Measurements from ENCODE around the gene SLX4.
"Not testable (repeated sequence)": the region's sequence is repeated elsewhere in the genome, so short reads cannot be mapped to it uniquely, and the experiment has no call there.

Gene SLX4, protein sequence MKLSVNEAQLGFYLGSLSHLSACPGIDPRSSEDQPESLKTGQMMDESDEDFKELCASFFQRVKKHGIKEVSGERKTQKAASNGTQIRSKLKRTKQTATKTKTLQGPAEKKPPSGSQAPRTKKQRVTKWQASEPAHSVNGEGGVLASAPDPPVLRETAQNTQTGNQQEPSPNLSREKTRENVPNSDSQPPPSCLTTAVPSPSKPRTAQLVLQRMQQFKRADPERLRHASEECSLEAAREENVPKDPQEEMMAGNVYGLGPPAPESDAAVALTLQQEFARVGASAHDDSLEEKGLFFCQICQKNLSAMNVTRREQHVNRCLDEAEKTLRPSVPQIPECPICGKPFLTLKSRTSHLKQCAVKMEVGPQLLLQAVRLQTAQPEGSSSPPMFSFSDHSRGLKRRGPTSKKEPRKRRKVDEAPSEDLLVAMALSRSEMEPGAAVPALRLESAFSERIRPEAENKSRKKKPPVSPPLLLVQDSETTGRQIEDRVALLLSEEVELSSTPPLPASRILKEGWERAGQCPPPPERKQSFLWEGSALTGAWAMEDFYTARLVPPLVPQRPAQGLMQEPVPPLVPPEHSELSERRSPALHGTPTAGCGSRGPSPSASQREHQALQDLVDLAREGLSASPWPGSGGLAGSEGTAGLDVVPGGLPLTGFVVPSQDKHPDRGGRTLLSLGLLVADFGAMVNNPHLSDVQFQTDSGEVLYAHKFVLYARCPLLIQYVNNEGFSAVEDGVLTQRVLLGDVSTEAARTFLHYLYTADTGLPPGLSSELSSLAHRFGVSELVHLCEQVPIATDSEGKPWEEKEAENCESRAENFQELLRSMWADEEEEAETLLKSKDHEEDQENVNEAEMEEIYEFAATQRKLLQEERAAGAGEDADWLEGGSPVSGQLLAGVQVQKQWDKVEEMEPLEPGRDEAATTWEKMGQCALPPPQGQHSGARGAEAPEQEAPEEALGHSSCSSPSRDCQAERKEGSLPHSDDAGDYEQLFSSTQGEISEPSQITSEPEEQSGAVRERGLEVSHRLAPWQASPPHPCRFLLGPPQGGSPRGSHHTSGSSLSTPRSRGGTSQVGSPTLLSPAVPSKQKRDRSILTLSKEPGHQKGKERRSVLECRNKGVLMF (N-terminal part only)

DNA sequence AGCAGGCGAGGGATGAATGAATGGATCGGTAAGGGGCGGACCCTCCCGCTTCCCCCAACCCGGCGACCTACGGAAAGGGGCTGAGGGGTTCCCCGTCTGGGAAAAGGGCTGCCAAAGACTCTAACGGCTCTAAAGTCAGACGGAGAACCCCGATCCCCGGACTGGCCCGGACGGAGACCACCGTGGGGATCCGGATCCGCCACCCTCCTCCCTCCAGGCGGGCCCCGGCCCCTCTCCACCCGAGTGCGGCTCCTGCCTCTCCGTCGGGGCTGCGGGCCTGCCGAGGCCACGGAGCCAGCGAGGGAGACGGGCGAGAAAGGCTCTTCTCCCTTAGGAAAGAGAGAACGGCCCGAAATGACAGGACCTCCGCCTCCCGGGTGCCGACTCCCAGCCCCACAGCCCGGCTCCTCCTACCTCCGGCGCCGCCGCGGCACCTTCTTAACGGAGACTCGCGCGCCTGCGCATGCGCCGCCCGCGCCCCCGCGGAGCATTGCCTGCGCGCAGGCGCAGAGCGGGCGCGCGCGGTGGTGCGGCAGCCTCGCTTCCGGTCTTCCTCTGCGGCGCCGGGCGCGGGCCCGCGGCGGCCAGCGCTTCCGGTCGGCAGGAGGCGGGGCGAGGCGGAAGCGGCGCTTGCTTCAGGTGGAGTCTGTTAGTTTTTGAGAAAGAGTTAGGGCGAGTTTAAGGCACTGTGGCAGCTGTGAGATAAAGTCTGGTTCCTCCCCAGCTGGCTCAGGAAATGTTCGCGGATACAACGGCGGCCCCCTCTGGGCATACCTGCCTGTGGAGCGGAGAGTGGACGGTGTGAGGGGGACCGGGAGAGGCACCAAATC lies at the start of gene SLX4:
TSS of gene SLX4 (minus strand) at position 461 of the 830 bp plus-strand sequence. CDS start 2,642 bp downstream, outside the sequence.
- DNase-seq (ENCODE audit: low spot score): peak; percentile 86

DNA sequence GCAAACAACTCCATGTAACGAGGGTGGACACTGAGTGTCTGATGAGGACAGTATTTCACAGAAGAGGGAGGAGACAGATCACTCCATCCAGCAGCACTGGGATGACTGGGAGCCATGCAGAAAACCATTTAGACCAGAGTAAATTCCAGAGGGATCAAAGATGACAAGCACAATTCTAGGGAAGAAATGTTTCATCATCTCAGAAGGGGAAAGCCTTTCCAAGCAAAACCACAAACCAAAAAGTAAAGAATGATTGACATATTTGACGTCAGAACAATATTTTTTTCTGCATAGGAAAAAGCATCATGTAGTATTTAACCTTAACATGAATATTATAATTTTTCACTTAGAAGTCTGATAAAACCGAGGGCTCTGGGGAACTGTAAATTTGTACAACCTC lies 47.8 kb upstream of the SLX4 start:
- DNase-seq (ENCODE audit: low spot score): no peak

DNA sequence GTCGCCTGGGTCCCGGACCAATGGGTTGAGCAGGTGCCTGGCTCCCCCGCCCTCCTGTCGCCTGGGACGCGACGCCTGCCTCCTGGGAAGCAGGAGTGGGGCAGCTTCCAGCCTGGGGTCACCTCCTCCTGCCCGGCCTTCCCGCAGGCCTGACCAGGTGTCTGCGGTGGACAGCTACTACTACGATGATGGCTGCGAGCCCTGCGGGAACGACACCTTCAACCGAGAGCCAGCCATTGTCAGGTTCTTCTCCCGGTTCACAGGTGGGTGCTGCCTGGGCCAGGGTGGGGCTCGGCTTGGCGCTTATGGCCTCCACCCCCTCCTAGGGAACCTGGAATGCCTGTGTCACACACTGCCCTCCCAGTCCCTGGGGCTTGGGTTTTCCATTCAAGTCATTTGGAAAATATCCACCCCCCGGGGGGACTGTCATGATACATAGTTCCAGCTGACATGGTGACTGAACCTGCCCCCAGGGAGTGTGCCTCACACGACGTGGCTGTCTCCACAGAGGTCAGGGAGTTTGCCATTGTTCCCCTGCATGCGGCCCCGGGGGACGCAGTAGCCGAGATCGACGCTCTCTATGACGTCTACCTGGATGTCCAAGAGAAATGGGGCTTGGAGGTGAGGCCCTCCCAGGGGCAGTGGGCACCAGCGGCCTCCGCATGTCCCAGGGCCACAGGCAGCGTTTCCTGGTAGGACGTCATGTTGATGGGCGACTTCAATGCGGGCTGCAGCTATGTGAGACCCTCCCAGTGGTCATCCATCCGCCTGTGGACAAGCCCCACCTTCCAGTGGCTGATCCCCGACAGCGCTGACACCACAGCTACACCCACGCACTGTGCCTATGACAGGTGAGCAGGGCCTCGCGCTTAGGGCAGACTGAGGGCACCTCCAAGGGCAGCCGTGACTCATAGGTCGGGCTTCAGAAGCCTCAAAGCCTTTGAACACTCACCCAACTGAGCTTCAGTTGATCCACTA lies 45.4 kb upstream of the SLX4 start:
- no peak for DNase-seq (ENCODE audit: low spot score)

DNA sequence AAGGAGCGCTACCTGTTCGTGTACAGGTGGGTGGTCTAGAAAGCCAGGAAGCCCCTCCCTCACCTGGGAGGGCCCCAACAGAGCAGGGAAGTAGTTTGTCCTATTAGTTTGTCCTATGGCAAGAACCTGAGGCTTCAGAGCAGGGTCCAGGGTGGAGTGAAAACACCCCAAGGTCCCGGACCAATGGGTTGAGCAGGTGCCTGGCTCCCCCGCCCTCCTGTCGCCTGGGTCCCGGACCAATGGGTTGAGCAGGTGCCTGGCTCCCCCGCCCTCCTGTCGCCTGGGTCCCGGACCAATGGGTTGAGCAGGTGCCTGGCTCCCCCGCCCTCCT lies 44.7 kb upstream of the SLX4 start:
- DNase-seq (ENCODE audit: low spot score): not testable (repeated sequence)

DNA sequence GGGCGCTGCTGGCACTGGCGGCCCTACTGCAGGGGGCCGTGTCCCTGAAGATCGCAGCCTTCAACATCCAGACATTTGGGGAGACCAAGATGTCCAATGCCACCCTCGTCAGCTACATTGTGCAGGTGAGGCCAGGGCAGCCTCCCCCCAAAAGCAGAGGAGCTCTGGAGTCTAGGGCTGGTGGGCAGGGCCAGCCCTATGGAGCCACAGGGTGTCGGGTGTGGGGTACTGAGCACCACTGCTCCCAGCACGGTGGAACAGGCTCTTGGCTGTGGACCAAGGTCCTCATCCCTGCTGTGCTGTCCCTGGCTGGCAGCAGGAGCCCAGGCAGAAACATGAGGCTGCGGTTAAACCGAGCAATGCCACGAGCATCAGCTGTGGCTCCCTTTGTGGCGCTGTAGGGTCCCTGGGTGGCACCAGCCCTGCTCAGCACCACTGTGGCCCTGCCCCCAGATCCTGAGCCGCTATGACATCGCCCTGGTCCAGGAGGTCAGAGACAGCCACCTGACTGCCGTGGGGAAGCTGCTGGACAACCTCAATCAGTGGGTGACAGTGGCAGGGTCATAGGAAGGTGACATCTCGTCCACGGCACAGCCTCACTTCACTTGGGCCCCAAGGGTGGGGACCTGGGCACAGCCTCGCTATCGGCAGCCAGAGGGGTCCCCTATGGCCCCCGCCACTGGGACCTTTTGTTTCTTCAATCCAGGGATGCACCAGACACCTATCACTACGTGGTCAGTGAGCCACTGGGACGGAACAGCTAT lies 44.2 kb upstream of the SLX4 start:
- DNase-seq (ENCODE audit: low spot score): no peak

DNA sequence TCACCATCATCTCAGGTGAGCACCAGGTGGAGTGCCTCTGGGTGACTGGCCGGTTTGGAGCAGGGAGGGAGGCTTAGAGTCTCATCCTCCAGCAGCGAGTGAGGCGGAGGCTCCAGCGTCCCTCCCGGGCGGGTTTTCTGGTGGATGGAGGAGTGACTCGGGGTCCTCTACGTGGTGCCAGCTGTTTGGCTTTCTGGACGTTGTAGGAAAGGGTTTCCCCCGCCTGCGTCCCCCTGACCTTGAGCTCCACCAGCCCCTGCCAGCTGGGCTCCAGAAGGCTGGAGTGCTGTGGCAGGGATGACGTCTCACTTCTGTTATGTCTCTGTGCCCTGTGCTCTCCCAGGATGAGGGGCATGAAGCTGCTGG lies 43.6 kb upstream of the SLX4 start:
- DNase-seq (ENCODE audit: low spot score): no peak

DNA sequence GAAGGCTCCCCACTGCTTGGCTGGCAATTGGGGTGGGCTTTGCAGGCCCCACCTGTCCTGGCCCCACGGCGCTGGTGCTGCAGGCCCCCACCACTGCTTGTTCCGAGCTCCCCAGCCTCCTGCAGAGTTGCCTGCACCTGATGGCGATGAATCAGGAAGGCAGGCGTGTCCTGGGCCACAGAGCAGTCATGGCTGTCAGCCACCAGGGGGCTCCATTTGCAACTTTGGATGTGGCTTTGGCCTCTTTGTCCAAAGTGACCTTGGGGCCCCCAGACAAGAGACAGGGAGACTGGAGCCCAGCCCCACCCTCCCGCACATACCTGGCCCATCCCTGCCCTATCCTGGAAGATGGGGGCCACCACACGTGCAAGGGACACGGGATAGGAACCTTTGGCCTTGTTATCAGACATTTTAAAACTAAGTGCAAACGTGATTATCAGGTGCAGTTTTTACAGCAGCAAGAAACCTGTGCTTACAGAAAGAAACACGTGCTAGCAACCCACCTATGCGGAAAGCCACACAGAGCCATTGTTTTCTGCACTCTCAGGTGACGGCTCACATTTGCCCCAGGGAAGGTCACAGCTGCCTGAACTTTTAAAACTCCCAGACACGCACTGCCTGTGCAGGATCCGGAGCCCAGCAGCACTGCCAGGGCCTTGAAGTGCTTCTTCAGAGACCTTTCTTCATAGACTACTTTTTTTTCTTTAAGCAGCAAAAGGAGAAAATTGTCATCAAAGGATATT lies 43.0 kb upstream of the SLX4 start, which contains the start of gene DNASE1:
TSS of gene DNASE1 (plus strand) at position 443 of the 743 bp plus-strand sequence. CDS start 683 bp downstream, outside the sequence.
- peak; percentile 29 for DNase-seq (ENCODE audit: low spot score)

DNA sequence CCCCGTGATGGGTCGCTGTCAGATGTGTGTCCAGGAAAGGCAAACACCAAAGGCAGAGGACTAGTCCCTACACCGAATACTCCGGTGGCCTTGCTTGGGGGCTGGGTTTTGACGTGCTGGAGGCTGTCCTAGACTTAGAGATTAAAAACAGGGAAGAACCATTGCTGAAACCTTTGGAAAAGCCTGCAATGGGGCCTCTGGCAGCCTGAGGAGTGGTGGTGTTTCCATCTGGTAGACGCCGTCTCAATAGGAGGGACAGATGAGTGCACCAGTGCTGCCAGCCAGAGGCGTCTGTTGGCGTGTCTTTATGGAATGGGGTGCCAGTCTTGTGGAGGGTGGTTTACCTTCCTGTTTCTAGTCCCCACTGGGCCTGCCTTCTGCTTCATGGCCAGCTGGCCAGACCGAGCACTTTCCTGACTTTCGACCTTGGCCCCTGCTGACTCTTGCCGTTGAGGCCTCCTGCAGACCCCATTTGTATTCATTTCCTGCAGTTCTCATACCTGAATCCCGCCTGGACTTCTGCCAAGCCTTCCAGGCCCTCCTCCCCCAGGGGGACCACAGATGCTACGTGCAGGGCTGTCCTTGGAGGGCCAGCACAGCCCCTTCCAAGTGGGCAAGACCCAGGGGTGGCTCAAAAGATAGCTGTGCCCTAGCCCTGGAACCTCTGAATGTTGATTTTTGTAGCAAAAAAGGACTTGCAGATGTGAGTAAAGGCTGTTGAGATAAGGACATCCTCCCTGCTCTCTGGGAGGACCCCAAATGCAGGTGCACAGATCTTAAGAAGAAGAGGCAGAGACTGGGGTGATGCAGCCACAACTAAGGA lies 41.2 kb upstream of the SLX4 start:
- DNase-seq (ENCODE audit: low spot score): no peak

DNA sequence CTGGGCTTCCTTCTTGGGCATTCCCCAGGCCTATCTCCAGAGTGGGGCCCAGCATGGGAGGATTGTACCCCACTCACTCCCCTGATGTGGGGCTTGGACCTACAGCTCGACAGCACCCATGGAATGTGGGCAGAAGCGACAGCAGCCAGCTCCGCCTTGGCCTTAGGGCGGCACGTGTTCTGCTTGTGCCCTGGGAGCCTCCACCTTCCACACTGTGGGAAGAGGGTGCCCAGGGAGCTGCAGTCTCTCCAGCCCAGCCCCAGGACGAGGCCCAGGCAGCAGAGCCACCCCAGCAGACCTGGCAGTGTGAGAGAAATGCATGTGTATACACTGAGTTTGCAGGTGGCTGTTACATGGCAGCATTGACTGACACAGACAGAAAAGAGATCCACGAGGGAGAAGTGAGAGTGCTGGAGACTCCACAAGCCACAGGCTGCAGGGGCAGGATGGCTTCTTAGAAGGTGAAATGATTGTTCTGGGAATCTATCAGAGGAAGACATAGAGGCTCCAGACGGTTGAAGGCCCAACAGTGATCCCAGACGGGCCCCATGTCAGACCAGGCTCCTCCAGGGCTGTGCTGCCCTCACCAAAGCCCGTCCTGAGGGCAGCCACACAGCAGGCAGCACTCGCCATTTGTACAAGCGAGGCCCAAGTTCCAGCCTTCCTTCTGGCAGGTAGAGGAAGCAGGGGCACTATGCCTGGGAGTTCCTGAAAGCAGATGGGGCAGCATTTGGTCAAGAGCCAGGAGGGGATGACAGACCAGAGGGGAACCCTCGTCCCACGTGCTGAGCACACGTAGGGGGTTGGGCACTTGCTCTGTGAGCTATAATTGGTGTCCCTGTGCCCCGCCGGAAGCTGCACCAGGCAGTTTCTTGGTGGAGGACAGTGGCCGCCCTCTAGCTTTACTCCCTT lies 40.3 kb upstream of the SLX4 start:
- DNase-seq (ENCODE audit: low spot score): no peak

DNA sequence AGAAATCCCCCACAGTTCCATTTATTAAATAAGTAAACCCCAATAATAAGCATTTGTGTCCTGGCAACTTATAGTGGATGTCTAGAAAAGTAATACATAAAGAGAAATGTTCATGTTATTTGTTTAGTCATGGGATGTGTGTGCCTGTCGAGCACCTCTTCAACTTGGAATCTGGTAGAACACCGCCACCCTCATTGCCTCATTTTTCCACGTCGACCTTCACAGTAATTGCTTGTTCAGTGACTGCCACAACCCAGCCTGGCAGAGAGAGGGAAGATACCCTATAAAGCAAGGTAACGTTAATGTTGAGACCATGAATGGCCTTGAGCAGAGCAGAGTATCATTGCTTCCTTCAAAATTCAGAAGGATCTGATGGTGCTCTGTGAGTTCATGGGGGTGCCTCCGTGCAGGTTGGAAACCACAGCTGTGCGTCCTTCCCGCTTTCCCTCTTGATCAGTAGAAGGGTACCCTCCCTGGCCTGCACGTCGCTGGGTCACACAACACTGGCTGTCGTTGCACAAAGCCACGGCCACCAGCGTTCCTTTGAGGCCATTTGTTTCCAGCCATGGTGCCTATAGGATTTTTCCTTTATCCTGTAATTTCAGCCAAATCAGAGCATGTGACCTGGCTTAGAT lies 39.3 kb upstream of the SLX4 start:
- DNase-seq (ENCODE audit: low spot score): no peak

DNA sequence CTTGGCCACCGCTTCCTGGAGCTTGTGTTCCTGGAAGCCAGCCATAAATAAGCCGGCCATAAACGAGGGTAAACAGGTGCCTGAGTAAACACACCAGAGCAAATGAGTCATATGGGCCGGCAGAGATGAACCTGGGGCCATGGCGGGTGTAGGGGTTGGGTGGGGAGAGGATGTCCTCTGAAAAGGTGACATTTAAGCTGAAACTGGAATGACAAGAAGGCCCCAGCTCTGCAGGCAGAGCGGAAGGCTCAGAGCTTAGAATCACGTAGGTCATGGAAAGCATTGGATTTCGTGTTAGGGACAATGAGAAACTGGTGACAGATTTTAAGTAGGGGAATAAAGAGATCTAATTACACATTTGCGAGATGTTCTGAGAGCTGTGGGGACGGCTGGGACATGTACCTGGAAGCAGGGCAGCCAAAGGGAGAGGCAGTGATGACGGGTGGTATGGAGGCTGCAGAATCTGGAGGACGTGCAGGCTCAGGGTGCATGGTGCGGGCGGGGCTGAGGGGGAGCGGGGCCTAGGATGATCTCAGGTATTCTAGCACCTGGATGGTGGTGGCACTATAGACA lies 35.0 kb upstream of the SLX4 start:
- no peak for DNase-seq (ENCODE audit: low spot score)

DNA sequence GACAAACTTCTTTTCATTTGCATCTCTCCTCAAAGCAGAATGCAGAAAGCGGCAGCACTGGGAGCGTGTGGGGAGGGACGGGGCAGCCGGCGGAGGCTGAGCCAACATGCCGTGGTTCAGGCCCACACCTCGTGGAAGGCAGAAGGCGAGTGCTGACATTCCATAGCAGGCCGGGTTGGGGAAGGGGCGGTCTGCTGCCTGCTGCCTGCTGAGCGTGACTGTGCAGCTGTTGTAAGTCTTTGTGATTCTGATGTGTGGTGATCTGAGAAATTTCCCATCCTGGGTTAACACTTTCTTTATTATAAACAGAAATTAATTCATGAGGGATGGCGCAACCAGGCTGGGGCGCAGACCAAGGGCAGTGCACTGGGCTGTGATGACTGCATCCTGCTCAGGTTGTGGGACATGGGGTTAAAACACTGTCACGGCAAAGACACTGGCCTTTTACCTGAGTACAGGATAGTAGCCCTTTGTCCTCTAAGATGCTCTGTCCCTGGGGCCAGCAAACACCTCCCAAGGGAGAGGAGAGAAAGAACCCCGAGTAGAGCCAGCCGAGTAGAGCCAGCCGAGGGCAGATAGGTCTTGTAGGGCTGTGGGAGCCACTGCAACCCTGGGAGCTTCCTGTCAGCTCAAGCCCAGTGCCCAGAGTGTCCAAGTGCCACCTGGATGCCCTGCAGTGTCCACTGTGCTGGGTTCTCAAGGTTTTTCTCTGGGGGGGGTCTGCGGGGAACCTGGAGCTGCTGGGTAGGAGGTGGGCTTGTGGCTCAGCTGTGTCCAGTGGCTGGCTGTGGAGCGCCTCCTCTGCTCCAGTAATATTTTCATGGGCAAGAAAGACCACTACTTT lies 34.3 kb upstream of the SLX4 start:
- no peak for DNase-seq (ENCODE audit: low spot score)

DNA sequence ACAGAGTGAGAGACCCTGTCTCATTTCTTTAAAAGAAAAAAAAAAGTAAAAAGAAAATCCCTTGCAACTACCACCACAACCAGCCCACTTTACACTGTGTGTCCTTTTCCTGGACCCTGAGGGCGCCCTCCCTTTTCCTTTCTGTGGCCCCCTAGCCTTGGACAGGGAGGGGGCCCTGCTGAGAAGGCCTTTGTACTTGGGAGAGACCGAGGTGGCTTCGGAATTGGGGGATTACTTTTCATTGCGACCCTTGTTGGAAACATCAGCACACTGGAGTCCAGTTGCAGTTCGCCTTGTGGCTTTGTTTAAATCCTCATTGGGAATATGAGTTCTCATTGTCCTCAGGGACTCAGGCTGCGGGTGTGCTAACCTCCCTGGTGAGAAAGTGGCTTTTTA lies 33.7 kb upstream of the SLX4 start:
- DNase-seq (ENCODE audit: low spot score): no peak

DNA sequence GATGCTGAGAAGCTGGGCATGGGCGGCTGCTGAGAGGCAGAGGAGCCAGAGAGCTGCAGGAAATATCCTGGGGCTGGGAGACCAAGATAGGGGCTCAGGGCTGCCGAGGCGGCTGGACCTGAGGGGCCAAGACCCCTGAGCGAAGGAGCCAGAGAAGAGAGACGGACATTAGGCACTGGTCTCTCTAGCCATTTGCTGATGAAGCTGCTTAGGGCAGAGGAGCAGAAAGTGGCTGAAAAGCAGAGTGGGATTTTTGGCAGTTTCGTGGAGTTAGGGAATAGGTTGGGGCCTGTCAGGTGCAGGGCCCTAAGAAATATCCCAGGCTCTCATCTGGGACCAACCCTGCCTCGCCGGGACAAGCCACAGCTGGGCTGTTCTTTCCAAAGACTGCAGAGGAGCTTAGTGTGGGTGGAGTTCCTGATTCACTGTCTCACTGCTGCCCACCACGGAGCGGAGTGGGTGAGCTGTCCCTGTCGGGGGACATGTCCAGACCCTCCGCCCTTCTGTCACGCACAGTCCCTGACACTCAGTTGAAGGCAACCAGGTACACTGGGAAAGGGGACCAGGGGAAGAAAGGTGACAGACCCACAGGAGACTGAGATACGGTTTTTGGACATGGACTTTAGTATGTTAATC lies 31.8 kb upstream of the SLX4 start:
- DNase-seq (ENCODE audit: low spot score): no peak

All from globus pallidus (tissue), 1 donor.